Kidney epithelial cell (primary cell): ENCODE measurements around the gene NSD2. TPM values are rescaled to one million over a fixed set of nuclear protein-coding genes. Genes with fewer than 3 reads are reported as not detected.

Source experiments
- DNase-seq: peaks from one replicate; pipeline ENCODE4 v3.0.0-alpha.2; 2010; ENCODE audit warnings: low read depth
- H3K27me3 ChIP-seq: 2 replicates; pipeline ENCODE4 v1.6.0; 2011; ENCODE audit warnings: low read length; ENCODE audit not compliant: control insufficient read depth, insufficient read depth
- H3K36me3 ChIP-seq: 2 replicates; pipeline ENCODE4 v1.5.1; 2011; ENCODE audit warnings: low read length; ENCODE audit not compliant: control insufficient read depth, insufficient read depth
- H3K4me3 ChIP-seq: 2 replicates; pipeline ENCODE4 v1.5.1; 2011; ENCODE audit warnings: low read depth, mild to moderate bottlenecking, control low read depth, low read length
- CTCF ChIP-seq: IDR thresholded peaks from 2 replicates; pipeline ENCODE4 v1.5.1; 2011; ENCODE audit warnings: mild to moderate bottlenecking, moderate library complexity, low read length, control low read depth, inconsistent platforms; ENCODE audit not compliant: insufficient read depth, poor library complexity, severe bottlenecking
- total RNA-seq: library from RNA; depleted of rRNA; stranded (reverse); fragments of >200 nt; gene quantifications from 2 replicates; pipeline ENCODE4 v1.2.3, GENCODE V29; 2015

The NSD2 gene
- total RNA-seq, 1 donor from 2014 or later, result 68.5 TPM

- DNase-seq, result no peak
These were observed 87.9 kb downstream of the NSD2 start for GRCh38 chr4:1959104-1959384.

GRCh38 chr4:1960170-1960825, 89.1 kb downstream of the NSD2 start:
- Histone ChIP-seq H3K27me3 (no peaks in the 10 kb centered on the region), H3K4me3 (no peak overlapping the region), H3K36me3 (peaks cover 8% of the 10 kb centered on the region)
- TF ChIP-seq CTCF, result no peak
- DNase-seq, result no peak

More at GRCh38 chr4:1959104-1959384, 87.9 kb downstream of the NSD2 start:
- no peak overlapping the region for H3K4me3 ChIP-seq
- peaks cover 8% of the 10 kb centered on the region for H3K36me3 ChIP-seq
- no peak for TF ChIP-seq CTCF
- H3K27me3 ChIP-seq, result no peaks in the 10 kb centered on the region

DNA sequence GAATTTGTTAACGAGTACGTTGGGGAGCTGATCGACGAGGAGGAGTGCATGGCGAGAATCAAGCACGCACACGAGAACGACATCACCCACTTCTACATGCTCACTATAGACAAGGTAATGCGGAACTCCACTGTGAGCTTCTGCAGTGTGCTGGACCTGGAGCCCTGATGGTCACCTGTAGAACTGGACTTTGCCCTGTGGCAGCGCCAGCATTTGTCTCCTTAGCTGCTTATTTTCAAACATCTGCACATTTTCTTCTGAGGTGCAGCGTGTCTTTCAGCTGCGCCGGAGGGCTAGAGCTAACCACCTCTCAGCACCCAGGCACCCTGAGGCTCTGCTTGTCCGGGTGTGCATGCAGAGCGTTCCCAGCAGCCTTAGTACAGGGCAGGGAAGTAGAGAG, 89.8 kb downstream of the NSD2 start:
- Histone ChIP-seq H3K36me3 (peaks cover 8% of the 10 kb centered on the region), H3K4me3 (no peak overlapping the region)
- no peak for DNase-seq

GRCh38 chr4:1961563-1961962, 90.4 kb downstream of the NSD2 start:
- Histone ChIP-seq H3K4me3 (no peak overlapping the region), H3K36me3 (peaks cover 7% of the 10 kb centered on the region), H3K27me3 (no peaks in the 10 kb centered on the region)
- no peak for DNase-seq
- TF ChIP-seq CTCF, result no peak

More for the DNA sequence above, 89.8 kb downstream of the NSD2 start:
- H3K27me3 ChIP-seq, result no peaks in the 10 kb centered on the region
- TF ChIP-seq CTCF, result no peak

DNA sequence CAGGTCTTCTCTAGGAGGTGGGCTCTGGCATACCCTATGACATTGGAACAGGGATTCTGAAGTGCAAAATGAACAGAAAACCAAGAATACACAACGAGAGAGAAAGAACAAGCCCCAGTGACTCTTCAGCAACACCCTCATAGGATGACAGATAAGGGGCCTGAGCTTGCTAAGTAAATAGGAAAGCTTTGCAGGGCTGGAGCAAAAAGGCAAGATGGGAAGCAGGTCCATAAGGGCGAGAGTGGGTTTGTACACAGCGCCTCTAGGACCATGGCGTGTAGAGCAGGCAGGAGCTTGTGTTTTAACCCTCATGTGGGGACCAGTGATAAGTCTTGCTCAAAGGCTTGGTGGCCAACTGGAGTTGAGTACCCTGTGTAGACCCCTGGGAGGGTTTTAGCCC, 91.8 kb downstream of the NSD2 start:
- no peak for DNase-seq
- no peak overlapping the region for H3K4me3 ChIP-seq
- no peak for TF ChIP-seq CTCF
- peaks cover 7% of the 10 kb centered on the region for H3K36me3 ChIP-seq
- no peaks in the 10 kb centered on the region for H3K27me3 ChIP-seq

DNA sequence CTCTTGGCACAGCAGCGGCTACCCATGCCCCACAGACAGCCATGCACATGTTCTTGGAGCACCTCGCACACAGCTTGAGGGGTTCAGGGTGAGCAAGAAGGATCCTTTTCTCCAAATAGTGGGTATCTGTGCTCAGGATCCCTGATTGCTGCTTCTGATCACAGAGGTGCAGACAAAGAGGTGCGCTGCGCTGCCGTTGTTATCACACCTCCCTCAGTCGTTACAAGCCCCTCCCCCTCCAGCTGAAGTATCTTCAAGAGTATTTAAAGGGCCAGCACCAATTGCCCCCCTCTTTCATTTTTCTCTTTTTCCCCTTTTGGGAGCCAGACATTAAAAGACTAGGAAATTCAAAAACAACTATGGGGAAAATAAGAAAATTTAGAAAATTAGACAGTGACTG, 93.2 kb downstream of the NSD2 start:
- Histone ChIP-seq H3K27me3 (no peaks in the 10 kb centered on the region), H3K4me3 (no peak overlapping the region), H3K36me3 (peaks cover 7% of the 10 kb centered on the region)
- no peak for TF ChIP-seq CTCF
- no peak for DNase-seq
